HG02852 (cell line): ENCODE data around the gene LRRC47.

ENCODE experiments used
- ATAC-seq: cut with Tn5 transposase; IDR thresholded peaks from one replicate; pipeline ENCODE4 v1.9.1; 2021; ENCODE audit warnings: mild to moderate bottlenecking, moderate library complexity; ENCODE audit not compliant: unreplicated experiment

The LRRC47 gene

DNA sequence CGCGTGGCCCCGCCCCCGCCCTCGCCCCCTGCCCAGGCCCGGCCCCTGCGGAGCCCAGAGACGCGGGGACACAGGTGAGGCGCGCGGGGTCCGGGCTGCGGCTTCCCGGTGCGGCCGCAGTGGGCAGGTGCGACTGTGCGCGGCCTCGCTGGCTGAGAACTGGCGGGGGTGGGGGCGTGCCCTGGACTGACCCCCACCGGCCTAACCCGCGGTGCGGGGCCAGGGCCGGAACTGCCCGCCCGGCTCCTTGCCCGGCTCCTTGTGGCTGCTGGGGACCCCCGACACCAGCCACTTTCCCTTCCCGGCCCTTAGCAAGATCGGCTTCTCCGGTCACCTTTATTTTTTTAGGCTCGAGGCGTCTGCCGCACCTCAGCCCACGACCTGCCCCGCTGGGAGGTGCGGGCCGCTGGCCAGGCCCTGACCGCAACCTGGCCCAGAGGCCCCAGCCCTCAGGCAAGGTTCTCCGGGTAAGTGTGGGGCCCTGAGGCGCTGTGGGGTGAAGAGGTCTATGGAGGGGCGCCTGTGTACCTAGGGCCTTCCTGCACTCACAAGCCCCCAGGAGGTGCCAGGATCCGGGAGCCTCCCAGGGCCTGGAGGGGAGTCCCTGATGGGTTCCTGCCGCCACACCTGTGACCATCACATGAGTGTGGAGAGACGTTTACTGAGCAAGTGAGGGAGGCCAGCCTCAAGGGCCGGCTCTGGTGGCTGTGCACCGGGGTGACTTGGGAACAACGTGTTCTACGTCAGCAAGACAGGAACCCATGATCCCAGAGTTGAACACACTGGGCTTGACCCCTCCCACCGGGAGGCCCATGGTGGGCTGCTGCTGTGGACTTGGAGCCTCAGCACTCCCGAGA is 23.4 kb downstream of the LRRC47 start, which contains the start of gene SMIM1:
TSS of gene SMIM1 (plus strand) at position 35 of the 857 bp plus-strand sequence. CDS start 2,625 bp downstream, outside the sequence.
- ATAC-seq: peak; percentile 4

- ATAC-seq: peak; percentile 50
These were observed 24.1 kb downstream of the LRRC47 start for GRCh38 chr1:3772027-3772714.

- ATAC-seq: no peak
These were observed 24.9 kb downstream of the LRRC47 start for GRCh38 chr1:3771108-3772026.

DNA sequence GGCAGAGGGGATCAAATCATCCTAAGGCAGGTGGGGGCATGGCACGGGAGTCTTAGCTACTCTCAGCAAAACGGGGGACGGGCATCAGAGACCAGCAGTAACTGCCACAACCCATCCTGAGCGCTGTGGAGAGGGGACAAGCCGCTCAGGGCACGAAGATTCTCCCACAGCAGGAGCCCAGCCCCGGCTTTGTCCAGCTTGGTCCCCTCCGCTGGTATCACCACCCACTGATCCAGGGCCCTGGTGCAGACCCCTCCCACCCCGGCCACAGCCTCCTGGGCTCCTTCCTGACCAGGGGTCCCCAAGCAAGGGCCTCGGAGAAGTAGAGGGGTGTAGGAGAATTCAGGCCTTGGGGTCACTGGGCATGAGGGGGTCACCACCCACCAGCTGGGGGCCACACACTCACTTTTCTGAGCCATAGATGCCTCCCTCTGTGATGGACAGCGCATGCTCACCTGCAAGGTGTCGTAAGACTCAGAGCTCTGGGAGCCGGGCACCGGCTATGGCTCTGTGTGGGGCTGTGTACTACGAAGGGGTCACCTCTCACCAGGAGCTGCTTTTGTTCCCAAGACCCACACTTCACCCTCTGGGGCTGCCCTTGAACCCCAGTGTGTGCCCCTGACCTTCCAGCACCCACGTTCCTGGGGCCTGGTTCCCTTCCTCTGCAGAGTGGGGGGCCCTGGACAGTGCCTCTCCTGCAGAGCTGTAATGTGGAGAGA is 26.1 kb downstream of the LRRC47 start:
- ATAC-seq: no peak

GRCh38 chr1:3768811-3769390 is 27.4 kb downstream of the LRRC47 start:
- ATAC-seq: no peak

- no peak for ATAC-seq
These were observed 28.9 kb downstream of the LRRC47 start for GRCh38 chr1:3767328-3767925.

DNA sequence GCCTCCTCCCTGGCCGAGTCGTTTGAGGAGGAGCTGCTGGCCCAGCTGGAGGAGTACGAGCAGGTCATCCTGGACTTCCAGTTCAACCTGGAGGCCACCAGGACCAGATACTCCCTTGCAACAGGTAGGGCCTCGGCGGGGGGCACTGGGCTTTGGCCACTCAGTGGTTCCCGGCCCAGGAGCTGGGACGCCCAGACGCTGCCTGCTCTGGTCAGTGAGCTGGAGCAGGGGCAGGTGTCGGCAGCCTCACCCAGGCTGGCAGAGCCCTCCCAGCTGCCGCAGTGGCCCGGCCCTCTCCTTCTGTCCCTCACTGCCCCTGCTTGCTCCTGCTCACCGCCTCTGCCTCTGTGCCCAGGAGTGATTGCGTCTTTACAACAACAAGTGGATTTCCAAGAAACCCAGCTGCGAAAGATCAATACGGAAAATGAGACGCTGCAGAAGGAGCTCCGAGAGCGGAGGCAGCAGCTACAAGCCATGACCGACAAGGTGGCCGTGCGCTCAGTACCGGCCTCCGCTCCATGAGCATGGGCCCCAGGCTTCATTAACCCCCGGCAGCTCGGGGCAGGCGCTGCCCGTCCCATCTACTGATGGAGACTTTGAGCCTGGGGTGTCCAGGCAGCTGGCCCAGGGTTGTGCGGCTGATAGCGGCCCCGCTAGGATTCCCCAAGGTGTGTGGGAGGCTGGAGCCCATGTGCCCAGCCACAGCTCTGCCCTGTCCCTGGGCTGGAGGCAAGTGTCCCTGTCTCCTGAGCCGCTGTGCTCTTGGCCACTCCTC is 32.8 kb downstream of the LRRC47 start:
- no peak for ATAC-seq

DNA sequence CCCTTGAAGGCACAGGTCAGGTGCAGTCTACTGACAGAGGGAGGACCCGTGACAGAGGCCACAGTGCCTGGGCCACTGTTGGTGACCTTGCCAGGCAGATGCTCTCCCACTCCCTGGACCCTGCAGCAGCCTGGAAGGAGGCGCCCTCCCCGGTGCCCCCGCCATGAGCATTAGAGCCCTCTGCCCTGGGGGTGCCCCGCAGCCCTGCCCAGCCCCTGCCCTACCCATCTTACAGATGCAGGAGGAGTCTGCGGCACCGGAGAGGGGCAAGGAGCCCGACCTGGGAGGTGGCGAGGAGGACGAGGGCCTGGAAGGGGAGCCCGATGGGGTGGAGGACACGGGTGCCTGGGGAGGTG is 33.4 kb downstream of the LRRC47 start:
- ATAC-seq: no peak

DNA sequence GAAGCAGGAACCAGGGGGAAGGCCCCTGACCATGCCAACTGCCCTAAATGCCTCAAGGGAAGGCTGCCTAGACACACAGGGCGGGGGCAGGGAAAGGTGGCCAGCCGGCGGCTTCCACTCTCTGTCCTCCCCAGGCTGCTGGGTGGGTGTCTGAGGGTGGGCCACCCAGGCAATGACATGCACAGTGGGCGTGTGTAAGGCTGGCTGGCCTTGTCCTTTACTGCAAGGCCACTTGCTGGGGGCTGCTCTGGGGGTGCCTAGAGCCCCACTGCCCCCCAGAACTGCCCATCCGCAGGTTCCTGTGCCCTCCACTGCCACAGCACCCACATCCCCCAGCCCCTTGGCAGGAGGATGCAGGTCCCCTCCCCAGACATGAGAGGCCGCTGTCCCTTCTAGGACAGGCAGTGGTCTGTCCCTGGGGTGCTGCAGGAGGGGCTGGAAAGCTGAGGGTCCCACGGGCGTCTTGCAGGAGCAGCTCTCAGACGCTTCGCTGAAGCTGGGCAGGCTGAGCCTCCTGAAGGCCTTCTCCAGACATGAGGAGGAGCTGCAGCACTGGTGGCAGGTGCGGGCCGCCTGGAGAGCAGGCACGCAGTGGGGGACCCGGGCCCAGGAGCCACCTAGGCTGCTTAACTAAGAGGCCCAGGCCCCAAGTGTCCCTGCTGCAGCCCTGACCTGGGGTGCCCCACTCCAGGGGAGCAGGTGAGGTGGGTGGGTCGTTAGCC is 34.0 kb downstream of the LRRC47 start:
- ATAC-seq: no peak

DNA sequence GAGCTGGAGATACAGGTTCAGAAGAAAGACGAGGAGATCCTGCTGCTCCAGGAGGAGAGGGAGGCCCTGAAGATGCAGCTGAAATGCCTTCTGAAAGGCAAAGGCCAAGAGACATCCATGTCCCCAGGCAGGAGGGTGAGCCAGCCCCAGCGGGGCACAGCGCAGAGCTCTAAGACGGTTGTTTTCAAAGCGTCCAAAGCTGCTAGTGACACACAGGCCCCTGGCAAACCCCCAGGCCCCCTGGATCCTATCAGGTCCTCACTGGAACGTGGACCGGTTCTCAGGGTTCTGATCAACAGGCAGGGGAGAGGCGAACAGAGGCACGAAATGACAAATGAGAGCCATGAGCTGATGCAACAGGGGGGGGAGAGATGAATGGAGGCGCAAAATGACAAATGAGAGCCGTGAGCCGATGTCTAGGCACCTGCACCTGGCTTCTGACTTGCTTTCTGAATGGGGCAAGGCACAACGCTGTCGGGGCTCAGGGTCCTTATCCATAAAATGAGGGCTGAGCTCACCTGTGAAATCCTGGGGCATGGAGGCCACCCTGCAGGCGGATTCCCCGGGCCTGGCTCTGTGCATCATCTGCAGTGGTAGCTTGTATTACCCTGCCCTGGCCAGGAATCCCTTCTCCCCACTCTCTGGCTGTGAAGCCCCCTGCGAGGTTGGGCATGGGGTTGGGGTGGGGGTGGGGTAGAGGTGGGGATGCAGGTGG is 34.8 kb downstream of the LRRC47 start:
- ATAC-seq: no peak

DNA sequence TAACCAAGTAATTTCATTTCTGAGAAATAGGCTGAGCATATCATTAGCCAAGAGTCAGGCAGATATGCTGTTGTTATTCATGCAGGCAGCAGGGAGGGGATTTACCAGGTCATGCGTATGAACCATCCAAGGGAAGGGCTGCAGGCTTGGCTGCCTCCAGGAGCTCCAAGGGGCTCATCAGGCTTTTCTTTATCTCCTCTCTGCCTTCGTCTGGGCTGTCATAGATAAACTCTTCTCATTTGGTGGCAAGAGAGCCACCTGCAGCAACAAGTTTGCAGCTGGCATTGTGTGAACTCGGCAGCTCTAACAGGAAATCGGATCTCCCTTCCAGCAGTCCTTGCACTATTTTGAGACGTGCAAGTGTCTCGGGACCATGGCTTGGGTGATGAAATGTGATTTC is 36.5 kb downstream of the LRRC47 start:
- ATAC-seq: no peak

DNA sequence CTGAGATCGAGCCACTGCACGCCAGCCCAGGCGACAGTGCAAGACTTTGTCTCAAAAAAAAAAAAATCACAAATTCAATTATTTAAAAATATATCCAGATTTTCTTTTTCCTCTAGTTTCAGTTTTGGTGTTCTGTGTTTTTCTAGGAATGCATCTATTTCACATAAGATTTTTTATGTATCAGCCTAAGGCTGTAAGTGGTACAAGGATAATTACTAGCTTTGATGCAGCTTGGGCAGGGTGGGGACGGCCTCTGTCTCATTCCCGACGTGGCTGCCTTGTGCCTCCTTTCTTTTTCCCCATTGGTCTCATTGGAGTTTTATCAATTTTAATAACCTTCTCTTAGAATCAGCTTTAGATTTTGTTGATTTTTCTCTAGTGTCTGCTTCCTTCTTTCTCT is 37.1 kb downstream of the LRRC47 start:
- no peak for ATAC-seq

GRCh38 chr1:3756394-3756793 is 39.9 kb downstream of the LRRC47 start:
- no peak for ATAC-seq

- no peak for ATAC-seq
These were observed 42.4 kb downstream of the LRRC47 start for GRCh38 chr1:3753656-3754454.

DNA sequence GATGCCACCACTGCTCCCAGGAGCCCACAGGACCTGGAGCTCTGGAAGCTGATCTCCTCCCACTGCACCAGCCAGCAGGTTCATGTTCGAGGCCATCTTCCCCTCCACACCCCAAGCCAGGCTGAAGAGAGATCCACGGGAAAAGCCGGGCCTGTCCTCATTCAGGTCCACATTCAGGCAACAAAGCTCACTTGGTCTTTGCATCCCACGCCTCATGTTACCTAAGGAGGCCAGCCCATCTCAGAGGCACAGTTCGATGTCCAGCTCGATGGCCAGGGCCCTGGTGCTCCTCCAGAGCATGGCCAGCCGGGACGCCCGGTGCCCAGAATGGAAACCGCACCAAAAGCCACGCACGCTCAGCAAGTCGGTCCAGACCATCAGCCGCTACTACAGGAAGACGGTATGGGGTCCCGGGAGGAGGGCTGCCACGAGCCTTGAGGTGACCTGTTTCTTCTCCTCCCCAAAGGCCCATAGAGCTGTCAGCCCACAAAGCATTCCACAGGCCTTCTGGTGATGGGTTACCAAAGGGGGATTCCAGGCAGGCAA is 43.8 kb downstream of the LRRC47 start, which contains the start of gene CCDC27:
TSS of gene CCDC27 (plus strand) at position 51 of the 546 bp plus-strand sequence. CDS start at position 83, 32 bp downstream.
- no peak for ATAC-seq

DNA sequence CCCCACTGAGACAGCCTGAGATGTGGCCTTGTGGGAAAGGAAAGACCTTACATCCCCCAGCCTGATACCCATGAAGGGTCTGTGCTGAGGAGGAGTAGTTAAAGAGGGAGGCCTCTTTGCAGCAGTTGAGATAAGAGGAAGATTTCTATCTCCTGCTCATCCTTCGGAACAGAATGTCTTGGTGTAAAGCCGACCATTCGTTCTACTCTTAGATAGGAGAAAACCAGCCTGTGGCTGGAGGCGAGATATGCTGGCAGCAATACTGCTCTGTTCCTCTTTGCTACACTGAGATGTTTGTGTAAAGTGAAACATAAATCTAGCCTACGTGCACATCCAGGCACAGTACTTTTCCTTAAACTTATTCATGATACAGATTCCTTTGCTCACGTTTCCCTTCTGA is 45.6 kb downstream of the LRRC47 start:
- ATAC-seq: no peak
